ENCODE measurements around the gene PAX1. TPM values are rescaled to one million over a fixed set of nuclear protein-coding genes. Genes with fewer than 3 reads are reported as not detected.
A peak's percentile ranks its signal among the peaks of the same experiment; 100 is the strongest.

Gene PAX1
- total and polyA plus RNA-seq, 2 of the 8 experiments (the other 6 are each of a cell fraction or from before 2014, with no cell fraction given): not detected

GRCh38 chr20:21719592-21720214, 14.2 kb downstream of the PAX1 start:
- H2BK120ac ChIP-seq (replicated peaks; ENCODE audit: low read depth, low read length): no peak overlapping the region
- no peak overlapping the region for H2BK5ac ChIP-seq (ENCODE audit: low read depth, low read length)
- H3K23me2 ChIP-seq (ENCODE audit: low read depth, low read length): no peaks in the 10 kb centered on the region; the same call in 1 of the 2 replicates
- H3K23ac ChIP-seq (ENCODE audit: insufficient read length): no peak overlapping the region
- no peak overlapping the region for H2BK20ac ChIP-seq (ENCODE audit: low read length)
- no peak overlapping the region for H3K14ac ChIP-seq (ENCODE audit: insufficient read length)
- H3K18ac ChIP-seq (ENCODE audit: extremely low read depth, low read length): no peak overlapping the region
- no peaks in the 10 kb centered on the region for H3K79me2 ChIP-seq (ENCODE audit: control insufficient read depth in 1 of 2, insufficient read depth in 2 of 2, low read length in 2 of 2)
- DNase-seq (ENCODE audit: low read depth in 1 of 2, low spot score in 2 of 2) (peak in 1 of 2 experiments; percentile 81), FAIRE-seq (peak; percentile 45)
- TF ChIP-seq TCF12 (IDR thresholded peaks at IDR 0.05; ENCODE audit: low read depth, low read length) (no peak), KDM1A (IDR thresholded peaks at IDR 0.05; ENCODE audit: borderline replicate concordance, low read length) (no peak), NANOG (IDR thresholded peaks at IDR 0.05; ENCODE audit: insufficient read depth, low read depth, low read length, poor library complexity, severe bottlenecking) (no peak), RAD21 (IDR thresholded peaks at IDR 0.05 in 1 of 2, conservative IDR thresholded peaks at IDR 0.05 in 1 of 2; ENCODE audit: low read depth in 2 of 2, low read length in 2 of 2) (peak; percentile 51 to 55), YY1 (IDR thresholded peaks at IDR 0.05; ENCODE audit: low read depth, low read length) (no peak)
- TF ChIP-seq, protein P1, sequence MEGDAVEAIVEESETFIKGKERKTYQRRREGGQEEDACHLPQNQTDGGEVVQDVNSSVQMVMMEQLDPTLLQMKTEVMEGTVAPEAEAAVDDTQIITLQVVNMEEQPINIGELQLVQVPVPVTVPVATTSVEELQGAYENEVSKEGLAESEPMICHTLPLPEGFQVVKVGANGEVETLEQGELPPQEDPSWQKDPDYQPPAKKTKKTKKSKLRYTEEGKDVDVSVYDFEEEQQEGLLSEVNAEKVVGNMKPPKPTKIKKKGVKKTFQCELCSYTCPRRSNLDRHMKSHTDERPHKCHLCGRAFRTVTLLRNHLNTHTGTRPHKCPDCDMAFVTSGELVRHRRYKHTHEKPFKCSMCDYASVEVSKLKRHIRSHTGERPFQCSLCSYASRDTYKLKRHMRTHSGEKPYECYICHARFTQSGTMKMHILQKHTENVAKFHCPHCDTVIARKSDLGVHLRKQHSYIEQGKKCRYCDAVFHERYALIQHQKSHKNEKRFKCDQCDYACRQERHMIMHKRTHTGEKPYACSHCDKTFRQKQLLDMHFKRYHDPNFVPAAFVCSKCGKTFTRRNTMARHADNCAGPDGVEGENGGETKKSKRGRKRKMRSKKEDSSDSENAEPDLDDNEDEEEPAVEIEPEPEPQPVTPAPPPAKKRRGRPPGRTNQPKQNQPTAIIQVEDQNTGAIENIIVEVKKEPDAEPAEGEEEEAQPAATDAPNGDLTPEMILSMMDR (IDR thresholded peaks at IDR 0.05; ENCODE audit: control extremely low read depth in 1 of 3, insufficient read depth in 1 of 3, low read depth in 1 of 3, low read length in 3 of 3): peak in 2 of 3 experiments; percentile 56 to 66; a peak in 2 of 4 replicates
- H3K4me3 ChIP-seq (ENCODE audit: extremely low read depth in 1 of 4, insufficient read depth in 2 of 4, low read depth in 3 of 4, low read length in 4 of 4): no peak overlapping the region
- no peak overlapping the region for H2AK5ac ChIP-seq (ENCODE audit: low read depth, low read length)
- H4K91ac ChIP-seq (replicated peaks; ENCODE audit: insufficient read length, low read length): no peak overlapping the region
- H3K4me2 ChIP-seq (ENCODE audit: insufficient read depth in 1 of 2, low read depth in 2 of 2, low read length in 2 of 2): no peak overlapping the region
- H3K36me3 ChIP-seq (ENCODE audit: control insufficient read depth in 2 of 4, insufficient read depth in 4 of 4, low read length in 3 of 4): no peaks in the 10 kb centered on the region
- H2BK15ac ChIP-seq (ENCODE audit: low read length): no peak overlapping the region
- H3K27ac ChIP-seq (ENCODE audit: low read depth, low read length): no peak overlapping the region
- no peak overlapping the region for H4K5ac ChIP-seq (ENCODE audit: insufficient read length, low read depth, low read length)
- ChIA-PET CTCF (ENCODE audit: partially characterized antibody) (interaction anchor here (0.6 to 5.6 kb wide), 46 partner anchors 9 to 1232 kb away, joined by 3 to 43 read pairs (median 4); partner anchors contain the start of gene PAX1), POLR2A (ENCODE audit: partially characterized antibody) (interaction anchor here (0.6 to 0.7 kb wide), 2 partner anchors 47 to 765 kb away, joined by 3 read pairs; no protein-coding TSS in a partner anchor)
- peaks cover 2 to 11% of the 10 kb centered on the region in 2 experiments for H4K20me1 ChIP-seq (replicated peaks in 1 of 2; ENCODE audit: control insufficient read depth in 1 of 2, insufficient read depth in 2 of 2, low read length in 2 of 2)
- no peak overlapping the region for H3K56ac ChIP-seq (replicated peaks; ENCODE audit: insufficient read length, low read depth, low read length)
- WGBS, 2 experiments (ENCODE audit: extremely low coverage in 1 of 2, insufficient coverage in 1 of 2, insufficient read length in 1 of 2, insufficient replicate concordance in 2 of 2, low coverage in 1 of 2, low lambda C conversion rate in 2 of 2, missing lambda C conversion rate in 1 of 2): 22% methylated on average over 4 of the region's 4 CpGs; no CpG with 5 or more reads in 1 of the 2 experiments
- H3K9me3 ChIP-seq (ENCODE audit: insufficient read depth in 2 of 2, low read depth in 1 of 2, low read length in 1 of 2): no peaks in the 10 kb centered on the region
- H3K4me1 ChIP-seq (replicated peaks in 1 of 4; ENCODE audit: control insufficient read depth in 3 of 4, insufficient read depth in 4 of 4, low read length in 3 of 4): peaks cover 0 to 5% (median 2%) of the 10 kb centered on the region in 4 experiments; a peak in 3 of 7 replicates
- no peak overlapping the region for H4K8ac ChIP-seq (ENCODE audit: extremely low read depth, insufficient read depth, low read length)
- no peaks in the 10 kb centered on the region for H3K79me1 ChIP-seq (ENCODE audit: low read depth, low read length)
- H3K4ac ChIP-seq (replicated peaks; ENCODE audit: insufficient read length, low read depth, low read length): no peak overlapping the region
- H3K9ac ChIP-seq (replicated peaks in 1 of 4; ENCODE audit: extremely low read depth in 1 of 4, low read depth in 3 of 4, low read length in 3 of 4): no peak overlapping the region
- H3K27me3 ChIP-seq (replicated peaks in 1 of 4; ENCODE audit: control insufficient read depth in 3 of 4, extremely low read depth in 1 of 4, insufficient read depth in 3 of 4, low read length in 3 of 4): peaks cover 23 to 44% (median 36%) of the 10 kb centered on the region in 4 experiments
- no peak overlapping the region for H2AFZ ChIP-seq (ENCODE audit: low read length)
- no peak overlapping the region for H2BK12ac ChIP-seq (ENCODE audit: low read depth, low read length)
